IMR-90 (cell line): ENCODE data around the gene HNMT. TPM values are rescaled to one million over a fixed set of nuclear protein-coding genes. Genes with fewer than 3 reads are reported as not detected.

Source experiments
- ATAC-seq: fragments of 200-7000 bp; cut with Tn5 transposase; 2 replicates; pipeline ENCODE4 v1.9.1; 2020; ENCODE audit warnings: low read depth, mild to moderate bottlenecking, moderate library complexity
- BruUV-seq: library from RNA; stranded (reverse); fragments of 400-500 nt; replicated peaks from 2 replicates; lab custom pipeline; 2021; lab: Mats Ljungman, UMichigan
- CTCF ChIA-PET: fragments of 300-600 bp; formaldehyde crosslinking; extraction: SDS; loops from one replicate; lab custom pipeline; 2021; ENCODE audit warnings: antibody characterized with exemption; lab: Yijun Ruan, JAX
- POLR2A ChIA-PET: fragments of 300-600 bp; sonication (Branson Sonifier 250); formaldehyde crosslinking; loops from one replicate; lab custom pipeline; 2022; ENCODE audit warnings: antibody characterized with exemption; ENCODE audit not compliant: unreplicated experiment; lab: Charles Lee
- DNase-seq: peaks from one replicate; pipeline ENCODE4 v3.0.0; 2013
- H2AFZ ChIP-seq: replicated peaks from 2 replicates; pipeline ENCODE3; 2013; ENCODE audit warnings: low read length, mild to moderate bottlenecking; ENCODE audit not compliant: poor library complexity
- H2AK5ac ChIP-seq: 2 replicates; pipeline ENCODE4 v1.6.1; 2013; ENCODE audit warnings: low read depth, low read length, inconsistent platforms
- H2AK9ac ChIP-seq: replicated peaks from 2 replicates; pipeline ENCODE3; 2013; ENCODE audit warnings: mild to moderate bottlenecking, low read depth, low read length, moderate library complexity; ENCODE audit not compliant: poor library complexity
- H2BK120ac ChIP-seq: 2 replicates; pipeline ENCODE4 v1.6.1; 2013; ENCODE audit warnings: low read depth, low read length, inconsistent platforms
- H2BK15ac ChIP-seq: 3 replicates; pipeline ENCODE4 v1.6.1; 2013; ENCODE audit warnings: low read depth, low read length, inconsistent platforms
- H2BK20ac ChIP-seq: 2 replicates; pipeline ENCODE4 v1.6.1; 2013; ENCODE audit warnings: low read depth, mild to moderate bottlenecking, inconsistent platforms, low read length, moderate library complexity
- H2BK5ac ChIP-seq: 2 replicates; pipeline ENCODE4 v1.6.1; 2013; ENCODE audit warnings: mild to moderate bottlenecking, low read depth, low read length, inconsistent platforms; ENCODE audit not compliant: poor library complexity, severe bottlenecking
- H3K14ac ChIP-seq: replicated peaks from 2 replicates; pipeline ENCODE4 v1.6.1; 2013; ENCODE audit warnings: low read depth, low read length, inconsistent platforms
- H3K18ac ChIP-seq: 2 replicates; pipeline ENCODE4 v1.6.1; 2013; ENCODE audit warnings: low read depth, low read length, control low read depth
- H3K23ac ChIP-seq: 2 replicates; pipeline ENCODE4 v1.6.1; 2013; ENCODE audit warnings: low read depth, low read length, inconsistent platforms
- H3K27ac ChIP-seq: 2 replicates; pipeline ENCODE4 v1.5.1; 2013; ENCODE audit warnings: mild to moderate bottlenecking, control low read depth, low read length; ENCODE audit not compliant: insufficient read depth
- H3K27me3 ChIP-seq: 2 replicates; pipeline ENCODE4 v1.6.1; 2013; ENCODE audit warnings: low read length; ENCODE audit not compliant: control insufficient read depth, insufficient read depth
- H3K36me3 ChIP-seq: 2 replicates; pipeline ENCODE4 v1.6.1; 2013; ENCODE audit warnings: low read length, mixed read lengths; ENCODE audit not compliant: control insufficient read depth, insufficient read depth
- H3K4ac ChIP-seq: 2 replicates; pipeline ENCODE4 v1.6.1; 2013; ENCODE audit warnings: low read depth, low read length, inconsistent platforms
- H3K4me1 ChIP-seq: 2 replicates; pipeline ENCODE4 v1.6.1; 2013; ENCODE audit warnings: low read length, mixed read lengths; ENCODE audit not compliant: control insufficient read depth, insufficient read depth
- H3K4me2 ChIP-seq: 2 replicates; pipeline ENCODE4 v1.6.1; 2013; ENCODE audit warnings: low read depth, mild to moderate bottlenecking, control low read depth, low read length, moderate library complexity
- H3K4me3 ChIP-seq: 2 replicates; pipeline ENCODE4 v1.5.1; 2013; ENCODE audit warnings: low read depth, mild to moderate bottlenecking, control low read depth, low read length, moderate library complexity; ENCODE audit not compliant: insufficient read depth
- H3K56ac ChIP-seq: 2 replicates; pipeline ENCODE4 v1.6.1; 2013; ENCODE audit warnings: low read length, inconsistent platforms; ENCODE audit not compliant: insufficient read depth; ENCODE audit errors: extremely low read depth
- H3K79me1 ChIP-seq, 2 experiments: 2 replicates each; pipeline ENCODE4 v1.6.1; 2013; ENCODE audit warnings: low read length in 2 of 2, inconsistent platforms in 1 of 2, low read depth in 1 of 2
- H3K9ac ChIP-seq: 2 replicates; pipeline ENCODE4 v1.6.1; 2013; ENCODE audit warnings: low read depth, low read length, control low read depth
- H3K9me1 ChIP-seq: 2 replicates; pipeline ENCODE4 v1.6.1; 2013; ENCODE audit warnings: low read length, inconsistent platforms; ENCODE audit not compliant: insufficient read depth
- H3K9me3 ChIP-seq: 2 replicates; pipeline ENCODE4 v1.6.1; 2013; ENCODE audit warnings: low read length; ENCODE audit not compliant: control insufficient read depth, insufficient read depth
- H4K20me1 ChIP-seq: 2 replicates; pipeline ENCODE4 v1.6.1; 2013; ENCODE audit warnings: low read length, inconsistent platforms; ENCODE audit not compliant: insufficient read depth
- H4K5ac ChIP-seq: 2 replicates; pipeline ENCODE4 v1.6.1; 2013; ENCODE audit warnings: mild to moderate bottlenecking, low read depth, low read length, control low read depth
- H4K8ac ChIP-seq, 2 experiments: 2 replicates each; pipeline ENCODE4 v1.6.1; 2013; ENCODE audit warnings: low read depth in 2 of 2, low read length in 2 of 2, control low read depth in 1 of 2, inconsistent platforms in 1 of 2
- H4K91ac ChIP-seq: 2 replicates; pipeline ENCODE4 v1.6.1; 2013; ENCODE audit warnings: low read depth, low read length, inconsistent platforms; ENCODE audit not compliant: insufficient read depth
- BHLHE40 ChIP-seq: fragments of 150-350 bp; IDR thresholded peaks from 2 replicates; pipeline ENCODE4 v1.6.1; 2016; ENCODE audit warnings: mild to moderate bottlenecking, low read depth, low read length
- CHD1 ChIP-seq: IDR thresholded peaks from 2 replicates; pipeline ENCODE4 v1.6.1; 2012; ENCODE audit warnings: low read depth, low read length, improper control_type of control experiment
- FOS ChIP-seq: fragments of 150-350 bp; IDR thresholded peaks from 2 replicates; pipeline ENCODE4 v1.6.1; 2016; ENCODE audit warnings: low read depth, low read length
- MAZ ChIP-seq: IDR thresholded peaks from 2 replicates; pipeline ENCODE4 v1.6.1; 2012; ENCODE audit warnings: low read depth, mild to moderate bottlenecking, low read length, improper control_type of control experiment, moderate library complexity, borderline replicate concordance
- MXI1 ChIP-seq: IDR thresholded peaks from 2 replicates; pipeline ENCODE4 v1.6.1; 2012; ENCODE audit warnings: low read depth, mild to moderate bottlenecking, low read length, moderate library complexity, borderline replicate concordance
- NFE2L2 ChIP-seq: fragments of 150-350 bp; IDR thresholded peaks from 2 replicates; pipeline ENCODE4 v1.6.1; 2016; ENCODE audit warnings: low read depth, mild to moderate bottlenecking, low read length
- POLR2A ChIP-seq: IDR thresholded peaks from 2 replicates; pipeline ENCODE4 v1.6.1; 2012; ENCODE audit warnings: mild to moderate bottlenecking, low read depth, low read length
- RCOR1 ChIP-seq: IDR thresholded peaks from 2 replicates; pipeline ENCODE4 v1.6.1; 2012; ENCODE audit warnings: mild to moderate bottlenecking, low read length, improper control_type of control experiment; ENCODE audit not compliant: insufficient replicate concordance
- SMC3 ChIP-seq: fragments of 150-350 bp; IDR thresholded peaks from 2 replicates; pipeline ENCODE4 v1.6.1; 2016; ENCODE audit warnings: low read depth, mild to moderate bottlenecking, antibody characterized with exemption, low read length, moderate library complexity
- WGBS, 2 experiments: methylation state at CpG; one replicate each; pipeline versions ENCODE4 v1.1.5 to v1.1.7; 2013; ENCODE audit warnings: missing lambda C conversion rate in 2 of 2; ENCODE audit not compliant: insufficient read length in 1 of 2; ENCODE audit errors: extremely low coverage in 2 of 2; 5-methylcytosine and 5-hydroxymethylcytosine counted together
- dilution Hi-C: fragments of 300-500 bp; cut with HindIII; formaldehyde crosslinking; loops from one replicate; pipeline ENCODE4 v1.14.3; 2018; ENCODE audit warnings: low sequenced_read_pairs; ENCODE audit not compliant: unreplicated experiment
- in situ Hi-C: fragments of 300-500 bp; cut with MboI; formaldehyde crosslinking; loops from 3 replicates; pipeline ENCODE4 v1.14.3; 2019; ENCODE audit warnings: low sequenced_read_pairs, inconsistent platforms, mixed read lengths
- intact Hi-C: fragments of 100-400 bp; cut with micrococcal nuclease; formaldehyde crosslinking; loops from 2 replicates; pipeline ENCODE4 v1.10.0; 2022
- polyA plus RNA-seq, 3 experiments: library from polyadenylated mRNA; depleted of rRNA; stranded (reverse); fragments of >200 nt; gene quantifications; 2 replicates each; pipeline ENCODE4 v1.2.3, GENCODE V29; 2012; ENCODE audit warnings: low replicate concordance in 1 of 3
- total RNA-seq: library from RNA; depleted of rRNA; stranded (reverse); fragments of >200 nt; gene quantifications from 2 replicates; pipeline ENCODE4 v1.2.3, GENCODE V29; 2012
- TF ChIP-seq, protein P1 (sequence below): conservative IDR thresholded peaks from 2 replicates; pipeline ENCODE4 v1.5.1; 2012; ENCODE audit warnings: mild to moderate bottlenecking, low read depth, low read length, improper control_type of control experiment
- TF ChIP-seq, protein P2 (sequence below): fragments of 150-350 bp; IDR thresholded peaks from 2 replicates; pipeline ENCODE4 v1.6.1; 2016; ENCODE audit warnings: low read depth, mild to moderate bottlenecking, low read length, moderate library complexity, borderline replicate concordance

The HNMT gene
- total and polyA plus RNA-seq, 2 of the 4 experiments (the other 2 are of a cell fraction), result 6.4 to 14.2 TPM

- Histone ChIP-seq H2AFZ (no peak overlapping the region), H3K9ac (no peak overlapping the region), H2BK20ac (no peak overlapping the region), H4K5ac (no peak overlapping the region), H4K91ac (no peak overlapping the region), H3K4me2 (no peak overlapping the region), H3K79me1 (no peaks in the 10 kb centered on the region), H3K4ac (no peak overlapping the region), H4K20me1 (no peaks in the 10 kb centered on the region), H3K14ac (no peak overlapping the region), H3K56ac (no peak overlapping the region), H3K23ac (no peak overlapping the region), H2AK9ac (no peak overlapping the region), H2AK5ac (no peak overlapping the region), H3K27ac (no peak overlapping the region), H3K36me3 (no peaks in the 10 kb centered on the region), H2BK5ac (no peak overlapping the region), H3K4me1 (peaks cover 8% of the 10 kb centered on the region; the same call in 1 of the 2 replicates), H4K8ac (no peak overlapping the region), H3K9me1 (0 out of 2 replicates have a peak, but pooled peaks cover 3% of the 10 kb centered on the region), H3K9me3 (no peaks in the 10 kb centered on the region; the same call in 1 of the 2 replicates), H3K4me3 (no peak overlapping the region), H3K27me3 (no peaks in the 10 kb centered on the region; the same call in 1 of the 2 replicates), H2BK120ac (no peak overlapping the region), H3K18ac (peak overlapping the region; percentile 37; the same call in 1 of the 2 replicates), H2BK15ac (no peak overlapping the region)
- CTCF ChIA-PET, result no interaction called here
- intact Hi-C loops, result no loop called here
- POLR2A ChIA-PET, result no interaction called here
- dilution Hi-C loops, result no loop called here
- TF ChIP-seq NFE2L2 (no peak), MXI1 (no peak), SMC3 (no peak), RCOR1 (no peak), BHLHE40 (no peak), CHD1 (no peak), MAZ (no peak), FOS (no peak), POLR2A (no peak)
- TF ChIP-seq, protein P1, sequence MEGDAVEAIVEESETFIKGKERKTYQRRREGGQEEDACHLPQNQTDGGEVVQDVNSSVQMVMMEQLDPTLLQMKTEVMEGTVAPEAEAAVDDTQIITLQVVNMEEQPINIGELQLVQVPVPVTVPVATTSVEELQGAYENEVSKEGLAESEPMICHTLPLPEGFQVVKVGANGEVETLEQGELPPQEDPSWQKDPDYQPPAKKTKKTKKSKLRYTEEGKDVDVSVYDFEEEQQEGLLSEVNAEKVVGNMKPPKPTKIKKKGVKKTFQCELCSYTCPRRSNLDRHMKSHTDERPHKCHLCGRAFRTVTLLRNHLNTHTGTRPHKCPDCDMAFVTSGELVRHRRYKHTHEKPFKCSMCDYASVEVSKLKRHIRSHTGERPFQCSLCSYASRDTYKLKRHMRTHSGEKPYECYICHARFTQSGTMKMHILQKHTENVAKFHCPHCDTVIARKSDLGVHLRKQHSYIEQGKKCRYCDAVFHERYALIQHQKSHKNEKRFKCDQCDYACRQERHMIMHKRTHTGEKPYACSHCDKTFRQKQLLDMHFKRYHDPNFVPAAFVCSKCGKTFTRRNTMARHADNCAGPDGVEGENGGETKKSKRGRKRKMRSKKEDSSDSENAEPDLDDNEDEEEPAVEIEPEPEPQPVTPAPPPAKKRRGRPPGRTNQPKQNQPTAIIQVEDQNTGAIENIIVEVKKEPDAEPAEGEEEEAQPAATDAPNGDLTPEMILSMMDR, result no peak
- TF ChIP-seq, protein P2, sequence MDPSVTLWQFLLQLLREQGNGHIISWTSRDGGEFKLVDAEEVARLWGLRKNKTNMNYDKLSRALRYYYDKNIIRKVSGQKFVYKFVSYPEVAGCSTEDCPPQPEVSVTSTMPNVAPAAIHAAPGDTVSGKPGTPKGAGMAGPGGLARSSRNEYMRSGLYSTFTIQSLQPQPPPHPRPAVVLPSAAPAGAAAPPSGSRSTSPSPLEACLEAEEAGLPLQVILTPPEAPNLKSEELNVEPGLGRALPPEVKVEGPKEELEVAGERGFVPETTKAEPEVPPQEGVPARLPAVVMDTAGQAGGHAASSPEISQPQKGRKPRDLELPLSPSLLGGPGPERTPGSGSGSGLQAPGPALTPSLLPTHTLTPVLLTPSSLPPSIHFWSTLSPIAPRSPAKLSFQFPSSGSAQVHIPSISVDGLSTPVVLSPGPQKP, result no peak
- DNase-seq, result no peak
- no peak for ATAC-seq
- in situ Hi-C loops, result loop anchor here (10.0 kb wide), 1 partner anchor 155 kb away; no protein-coding TSS in a partner anchor
- BruUV-seq, result no TSS peak
- WGBS, 2 experiments, result no CpG with 5 or more reads among the region's 4 CpGs
Measured at GRCh38 chr2:137940154-137940553, 24.1 kb upstream of the HNMT start.
